Activated naive CD4-positive, alpha-beta T cell treated with anti-CD3 and anti-CD28 coated beads, Interleukin-2, amount 50 U/mL, for 72 hours (primary cell): ENCODE data around the gene TRIB2. TPM values are rescaled to one million over a fixed set of nuclear protein-coding genes. Genes with fewer than 3 reads are reported as not detected.

Experiments used
- ATAC-seq, 2 donors: fragments of 150-1000 bp; cut with Tn5 transposase; 2 replicates each; pipeline ENCODE4 v1.10.0; 2021; ENCODE audit warnings: mild to moderate bottlenecking in 2 of 2, moderate library complexity in 2 of 2
- DNase-seq, 2 donors: peaks; one replicate each; pipeline ENCODE4 v3.0.0; 2021 to 2022; ENCODE audit warnings: low spot score in 2 of 2
- H3K27ac Mint-ChIP-seq, 2 donors: one replicate each; pipeline ENCODE4 v1.8.0; 2022; ENCODE audit warnings: mild to moderate bottlenecking in 2 of 2, mixed read lengths in 2 of 2
- H3K36me3 Mint-ChIP-seq, 2 donors: one replicate each; pipeline ENCODE4 v1.8.0; 2022; ENCODE audit warnings: mixed read lengths in 2 of 2
- H3K9me3 Mint-ChIP-seq, 2 donors: one replicate each; pipeline ENCODE4 v1.8.0; 2022; ENCODE audit warnings: mixed read lengths in 2 of 2
- total RNA-seq, 2 donors: library from RNA; stranded (reverse); gene quantifications; one replicate each; pipeline ENCODE4 v1.2.3, GENCODE V29; 2022

TRIB2 gene
- total RNA-seq, 2 donors from 2014 or later = 2.6 to 7.7 TPM

DNA sequence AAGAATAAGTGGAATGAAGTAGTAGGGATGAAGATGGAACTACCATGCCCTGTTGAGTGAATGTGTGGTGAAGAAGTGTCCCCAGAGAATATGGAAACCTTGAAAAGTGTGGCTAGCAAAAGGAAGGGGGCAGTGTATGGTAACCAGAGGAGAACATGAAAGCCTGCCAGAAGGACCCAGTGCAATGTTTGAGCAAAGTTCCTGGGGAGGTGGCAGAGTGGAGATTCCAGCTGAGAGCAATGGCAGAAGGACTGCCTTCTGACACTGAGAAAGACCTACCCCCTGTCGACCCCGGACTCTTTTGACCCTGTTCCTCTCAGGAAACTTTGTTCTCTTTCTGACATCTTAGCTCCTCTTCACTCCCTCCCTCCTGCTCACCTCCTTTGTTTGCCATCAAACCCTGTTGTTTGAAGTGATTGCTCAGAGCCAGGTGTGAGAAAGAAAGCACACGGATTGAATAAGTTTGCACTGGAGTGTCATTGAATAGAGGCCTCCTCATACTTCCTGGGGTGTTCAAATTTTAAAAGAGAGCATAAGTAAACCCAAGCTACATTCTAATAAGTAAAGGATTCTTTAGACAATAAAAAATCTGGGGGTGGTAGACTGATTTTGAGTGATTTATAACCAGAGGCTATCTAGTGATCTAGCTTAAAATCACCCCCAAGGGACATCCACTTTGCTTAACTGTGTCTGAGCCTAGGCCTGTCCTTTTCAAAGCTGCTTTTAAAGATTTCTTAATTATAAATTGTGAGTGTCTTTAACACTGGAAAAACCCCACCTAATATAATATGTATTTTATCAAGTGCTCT lies 57.1 kb downstream of the TRIB2 start:
- no peak overlapping the region for H3K27ac Mint-ChIP-seq
- no peak for ATAC-seq
- no peaks in the 10 kb centered on the region for H3K36me3 Mint-ChIP-seq
- H3K9me3 Mint-ChIP-seq = peaks cover 0 to 5% of the 10 kb centered on the region in 2 donors
- DNase-seq = no peak

DNA sequence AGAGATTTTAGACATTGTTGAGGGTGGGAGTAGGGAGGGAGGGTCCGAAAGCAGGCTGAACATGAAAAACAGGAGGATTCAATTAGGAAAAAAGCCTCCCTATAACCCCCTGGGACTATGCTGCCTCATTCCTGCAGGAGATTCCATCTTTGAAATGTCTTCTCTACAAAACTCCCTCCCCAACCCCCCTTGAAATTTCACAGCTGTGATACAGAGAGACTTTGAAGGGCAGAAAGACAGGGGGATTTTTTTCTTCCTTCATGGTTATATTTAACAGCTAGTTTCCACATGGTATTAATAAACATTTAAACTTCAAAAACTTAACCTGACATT lies 57.6 kb downstream of the TRIB2 start:
- H3K27ac Mint-ChIP-seq = no peak overlapping the region
- no peak for DNase-seq
- ATAC-seq = no peak
- peaks cover 0 to 5% of the 10 kb centered on the region in 2 donors for H3K9me3 Mint-ChIP-seq
- no peaks in the 10 kb centered on the region for H3K36me3 Mint-ChIP-seq

DNA sequence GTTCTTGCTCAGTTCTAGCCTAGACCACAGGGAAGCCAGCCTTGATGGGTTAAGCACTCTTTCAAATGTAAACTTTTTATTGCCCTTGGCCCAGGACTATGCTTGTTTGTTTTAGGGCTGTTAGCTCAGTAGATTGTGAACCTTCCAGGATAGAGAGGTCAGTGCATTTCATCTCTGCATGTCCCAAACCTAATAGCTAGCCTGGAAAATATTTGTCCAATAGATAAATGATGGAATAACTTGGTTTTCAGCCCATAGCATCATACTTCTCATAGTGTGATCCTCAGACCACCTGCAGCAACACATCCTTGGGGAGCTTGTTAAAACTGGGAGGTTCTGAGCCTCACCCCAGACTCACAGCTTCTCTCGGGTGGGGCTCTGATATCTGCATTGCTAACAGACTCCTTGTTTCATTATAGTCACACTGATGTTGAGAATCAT lies 59.8 kb downstream of the TRIB2 start:
- Mint-ChIP-seq H3K27ac (no peak overlapping the region), H3K9me3 (peaks cover 0 to 5% of the 10 kb centered on the region in 2 donors), H3K36me3 (no peaks in the 10 kb centered on the region)
- ATAC-seq (no peak), DNase-seq (no peak)

DNA sequence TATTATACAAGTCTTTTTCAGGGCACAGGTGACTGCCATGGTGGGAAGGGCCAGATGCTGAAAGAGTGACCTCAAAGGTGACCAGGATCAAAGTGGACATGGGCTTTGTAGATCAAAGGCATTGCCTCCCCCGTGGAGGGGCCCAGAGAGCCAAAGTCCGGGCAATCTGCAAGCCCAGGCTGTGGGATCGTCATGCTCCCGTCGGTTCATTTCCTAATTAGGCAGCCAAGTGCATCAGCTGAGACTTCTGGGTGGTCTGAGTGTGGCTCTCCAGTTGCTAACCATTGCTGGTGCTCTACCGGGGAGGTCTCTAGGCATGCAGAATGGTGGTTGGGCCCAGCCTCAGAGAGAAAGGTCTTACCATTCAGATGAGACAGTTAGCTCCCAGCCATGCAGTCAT lies 61.6 kb downstream of the TRIB2 start:
- no peaks in the 10 kb centered on the region for H3K36me3 Mint-ChIP-seq
- peaks cover 0 to 5% of the 10 kb centered on the region in 2 donors for H3K9me3 Mint-ChIP-seq
- no peak overlapping the region for H3K27ac Mint-ChIP-seq
- DNase-seq = no peak
- no peak for ATAC-seq

DNA sequence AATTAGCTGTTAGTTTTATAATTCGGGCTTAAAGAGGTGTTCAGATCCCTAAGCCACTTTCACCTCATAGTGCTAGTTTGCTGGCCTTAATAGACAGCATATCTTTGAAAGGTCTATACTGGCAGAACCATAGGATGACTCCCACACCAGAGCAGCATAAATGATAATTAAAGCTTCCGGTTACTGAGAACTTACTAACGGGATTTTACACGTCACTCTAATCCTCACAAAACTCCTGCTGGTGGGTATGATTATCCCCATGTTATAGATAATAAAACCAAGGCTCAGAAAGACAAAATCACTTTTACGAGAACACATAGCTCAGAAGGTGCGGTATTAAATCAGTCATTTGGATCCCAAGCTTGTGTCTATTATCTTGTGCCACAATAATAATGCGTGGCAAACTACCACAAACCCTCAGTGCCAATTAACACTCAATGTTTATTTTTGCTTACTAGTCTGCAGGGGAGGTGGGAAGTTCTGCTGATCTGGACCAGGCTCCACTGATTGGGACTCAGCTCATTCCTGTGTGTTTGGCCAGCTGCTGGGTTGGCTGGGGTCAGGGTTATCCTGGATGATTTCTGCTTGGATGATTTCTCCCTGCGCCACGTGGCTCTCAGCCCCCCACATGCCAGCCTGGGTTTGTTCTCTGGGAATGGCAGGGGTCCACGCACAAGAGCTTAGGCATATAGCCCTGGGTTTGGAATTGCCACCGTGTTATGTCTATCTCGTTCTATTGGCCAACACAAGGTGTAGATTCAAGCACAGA lies 62.3 kb downstream of the TRIB2 start:
- DNase-seq (no peak), ATAC-seq (no peak)

DNA sequence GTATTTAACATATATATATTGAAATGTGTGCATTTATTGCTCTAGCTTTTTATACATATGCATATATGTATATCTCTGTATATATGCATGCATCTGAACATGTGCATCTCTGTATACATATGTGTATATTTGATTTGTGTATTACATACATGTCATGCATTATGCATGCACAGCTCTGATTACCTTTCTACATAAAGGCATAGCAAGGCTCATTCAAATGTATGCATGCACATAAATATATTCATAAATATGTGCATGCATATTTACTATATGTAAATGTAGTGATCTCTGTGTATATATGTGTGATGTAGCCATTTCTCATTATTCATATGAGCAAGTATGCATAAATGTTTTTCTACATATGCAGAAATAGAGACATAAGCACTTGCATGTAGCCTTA lies 64.6 kb downstream of the TRIB2 start:
- DNase-seq (no peak), ATAC-seq (no peak)
- H3K27ac Mint-ChIP-seq = no peak overlapping the region
- H3K36me3 Mint-ChIP-seq = peaks cover 0 to 8% of the 10 kb centered on the region in 2 donors
- no peaks in the 10 kb centered on the region for H3K9me3 Mint-ChIP-seq

More for the DNA sequence above, 62.3 kb downstream of the TRIB2 start:
- no peak overlapping the region for H3K27ac Mint-ChIP-seq
- H3K36me3 Mint-ChIP-seq = no peaks in the 10 kb centered on the region
- peaks cover 0 to 5% of the 10 kb centered on the region in 2 donors for H3K9me3 Mint-ChIP-seq

DNA sequence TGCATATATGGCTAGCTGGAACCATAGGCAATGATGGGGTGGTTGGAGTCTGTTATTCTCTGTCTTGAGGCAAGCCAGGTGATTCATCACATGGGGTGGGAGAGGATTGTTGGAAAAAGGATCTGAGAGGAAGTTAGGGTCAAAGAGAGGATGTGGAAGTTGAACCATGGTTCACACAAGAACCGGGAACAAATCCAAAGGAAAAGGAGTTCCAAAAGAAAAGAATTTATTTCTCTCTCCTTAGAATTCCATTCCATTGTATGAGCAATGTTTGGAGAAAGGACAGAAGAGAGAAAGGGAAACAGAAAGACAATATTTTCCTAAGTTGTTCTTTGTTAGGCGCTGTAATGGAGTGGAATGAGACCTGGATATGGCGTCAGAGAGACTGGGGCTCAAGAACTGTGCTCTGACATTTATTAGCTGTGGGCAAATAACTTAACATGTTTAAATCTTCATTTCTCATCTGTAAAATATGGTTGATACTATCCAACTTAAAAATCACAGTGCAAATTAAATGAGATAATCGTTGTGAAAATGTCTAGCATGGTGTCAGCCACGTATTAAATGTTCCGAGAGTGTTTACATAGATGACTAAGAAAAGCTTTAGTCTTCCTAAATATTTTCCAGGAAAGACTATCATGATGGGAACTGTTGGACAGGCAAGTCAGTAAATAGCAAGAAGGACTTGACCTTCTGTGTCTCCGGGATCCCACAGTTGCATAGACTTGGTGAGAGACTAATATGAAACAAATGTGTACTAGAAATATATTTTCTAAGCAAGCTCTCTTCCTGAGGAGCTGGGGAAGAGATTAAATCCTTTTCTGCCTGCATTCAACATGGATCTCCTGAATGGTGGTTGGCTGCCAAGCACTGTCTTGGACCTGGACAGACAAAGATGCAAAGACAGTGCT lies 71.4 kb downstream of the TRIB2 start:
- Mint-ChIP-seq H3K36me3 (peaks cover 6 to 10% of the 10 kb centered on the region in 2 donors), H3K27ac (no peak overlapping the region), H3K9me3 (peaks cover 0 to 3% of the 10 kb centered on the region in 2 donors)
- ATAC-seq (no peak), DNase-seq (no peak)

DNA sequence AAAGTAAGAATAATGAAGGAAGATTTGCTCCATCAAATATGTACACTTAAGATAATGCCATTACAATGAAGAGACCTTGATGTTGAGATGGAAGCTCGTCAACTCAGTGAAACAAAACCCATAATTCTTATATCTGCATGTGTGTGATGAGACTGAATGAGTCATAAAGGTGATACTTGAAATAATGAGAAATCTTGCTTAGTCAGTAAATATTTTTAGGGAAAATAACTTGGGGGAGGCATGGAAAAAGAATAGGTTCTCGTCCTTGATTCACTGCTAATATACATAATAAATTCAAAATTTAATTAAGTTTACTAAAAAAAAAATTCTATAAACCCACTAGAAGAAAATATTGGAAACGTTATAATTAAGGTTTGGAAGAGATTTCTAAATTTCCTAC lies 75.2 kb downstream of the TRIB2 start:
- DNase-seq (no peak), ATAC-seq (no peak)
- Mint-ChIP-seq H3K36me3 (peaks cover 0 to 6% of the 10 kb centered on the region in 2 donors), H3K27ac (no peak overlapping the region), H3K9me3 (peaks cover 0 to 3% of the 10 kb centered on the region in 2 donors)
